Endothelial cell (in vitro differentiated cells): Measurements from ENCODE around the gene THSD4. TPM values are rescaled to one million over a fixed set of nuclear protein-coding genes. Genes with fewer than 3 reads are reported as not detected.

Experiments
- DNase-seq: peaks from one replicate; pipeline ENCODE4 v3.0.0; 2021; ENCODE audit warnings: low spot score
- H3K27ac Mint-ChIP-seq: one replicate; pipeline ENCODE4 v1.8.0; 2021; ENCODE audit warnings: mixed read lengths, inconsistent platforms; ENCODE audit not compliant: unreplicated experiment
- H3K27me3 Mint-ChIP-seq: one replicate; pipeline ENCODE4 v1.8.0; 2021; ENCODE audit warnings: mild to moderate bottlenecking, moderate library complexity, mixed read lengths, inconsistent platforms; ENCODE audit not compliant: unreplicated experiment
- H3K36me3 Mint-ChIP-seq: one replicate; pipeline ENCODE4 v1.8.0; 2021; ENCODE audit warnings: mild to moderate bottlenecking, low read depth, mixed read lengths, inconsistent platforms; ENCODE audit not compliant: unreplicated experiment
- H3K4me1 Mint-ChIP-seq: one replicate; pipeline ENCODE4 v1.8.0; 2021; ENCODE audit warnings: mild to moderate bottlenecking, mixed read lengths, inconsistent platforms; ENCODE audit not compliant: unreplicated experiment
- H3K4me3 Mint-ChIP-seq: one replicate; pipeline ENCODE4 v1.8.0; 2021; ENCODE audit warnings: mild to moderate bottlenecking, mixed read lengths, inconsistent platforms; ENCODE audit not compliant: unreplicated experiment
- H3K9me3 Mint-ChIP-seq: one replicate; pipeline ENCODE4 v1.8.0; 2021; ENCODE audit warnings: mixed read lengths, inconsistent platforms; ENCODE audit not compliant: unreplicated experiment
- CTCF ChIP-seq: fragments of 200-600 bp; sonication (generic); IDR thresholded peaks from one replicate; pipeline ENCODE4 v1.5.0; 2021; ENCODE audit warnings: antibody characterized with exemption; ENCODE audit not compliant: unreplicated experiment
- total RNA-seq: library from RNA; stranded (reverse); fragmentation: NEBNext Ultra II Directional; extraction: Animal tissue kit (Norgen Biotek cat#: 25700); gene quantifications from one replicate; pipeline ENCODE4 v1.2.1, GENCODE V29; 2021; ENCODE audit not compliant: unreplicated experiment

The THSD4 gene
- total RNA-seq, 1 donor from 2014 or later, result 0.92 TPM

GRCh38 chr15:71110405-71111180 is 4.7 kb upstream of the THSD4 start:
- peaks cover 4% of the 10 kb centered on the region for H3K27me3 Mint-ChIP-seq
- TF ChIP-seq CTCF, result no peak
- H3K4me1 Mint-ChIP-seq, result peaks cover 17% of the 10 kb centered on the region
- DNase-seq, result no peak
- no peak overlapping the region for H3K27ac Mint-ChIP-seq
- no peaks in the 10 kb centered on the region for H3K9me3 Mint-ChIP-seq
- H3K36me3 Mint-ChIP-seq, result no peaks in the 10 kb centered on the region
- H3K4me3 Mint-ChIP-seq, result no peak overlapping the region

- no peak for TF ChIP-seq CTCF
- no peak overlapping the region for H3K4me3 Mint-ChIP-seq
- no peaks in the 10 kb centered on the region for H3K9me3 Mint-ChIP-seq
- H3K36me3 Mint-ChIP-seq, result no peaks in the 10 kb centered on the region
- no peak for DNase-seq
- H3K4me1 Mint-ChIP-seq, result peaks cover 18% of the 10 kb centered on the region
- no peak overlapping the region for H3K27ac Mint-ChIP-seq
- peaks cover 6% of the 10 kb centered on the region for H3K27me3 Mint-ChIP-seq
Observed at GRCh38 chr15:71111181-71111565, 4.1 kb upstream of the THSD4 start.

GRCh38 chr15:71111950-71112349 is 3.3 kb upstream of the THSD4 start:
- no peak overlapping the region for H3K4me3 Mint-ChIP-seq
- no peak overlapping the region for H3K27ac Mint-ChIP-seq
- peaks cover 12% of the 10 kb centered on the region for H3K27me3 Mint-ChIP-seq
- no peaks in the 10 kb centered on the region for H3K9me3 Mint-ChIP-seq
- peaks cover 23% of the 10 kb centered on the region for H3K4me1 Mint-ChIP-seq
- H3K36me3 Mint-ChIP-seq, result no peaks in the 10 kb centered on the region
- no peak for DNase-seq
- no peak for TF ChIP-seq CTCF

- no peak for DNase-seq
- Mint-ChIP-seq H3K36me3 (no peaks in the 10 kb centered on the region), H3K27ac (no peak overlapping the region), H3K4me3 (no peak overlapping the region), H3K4me1 (peaks cover 23% of the 10 kb centered on the region), H3K9me3 (no peaks in the 10 kb centered on the region), H3K27me3 (peaks cover 12% of the 10 kb centered on the region)
- no peak for TF ChIP-seq CTCF
Observed at GRCh38 chr15:71112429-71112828, 2.8 kb upstream of the THSD4 start.

- peaks cover 12% of the 10 kb centered on the region for H3K27me3 Mint-ChIP-seq
- H3K4me3 Mint-ChIP-seq, result peak overlapping the region; percentile 85
- H3K4me1 Mint-ChIP-seq, result peaks cover 23% of the 10 kb centered on the region
- H3K27ac Mint-ChIP-seq, result no peak overlapping the region
- H3K36me3 Mint-ChIP-seq, result no peaks in the 10 kb centered on the region
- H3K9me3 Mint-ChIP-seq, result no peaks in the 10 kb centered on the region
- TF ChIP-seq CTCF, result no peak
- no peak for DNase-seq
Observed at GRCh38 chr15:71114066-71114680, 1.1 kb upstream of the THSD4 start.
